Neural progenitor cell (in vitro differentiated cells): ENCODE data around the gene DPM3.

Source experiments
- CTCF ChIP-seq: fragments of 200-600 bp; sonication (generic); IDR thresholded peaks from 2 replicates; pipeline ENCODE4 v1.5.1; 2017; ENCODE audit warnings: antibody characterized with exemption, mild to moderate bottlenecking
- EZH2 ChIP-seq: fragments of 200-600 bp; sonication (generic); IDR thresholded peaks from 2 replicates; pipeline ENCODE4 v1.6.1; 2017; ENCODE audit warnings: antibody characterized with exemption, mild to moderate bottlenecking, moderate library complexity
- EZH2phosphoT487 ChIP-seq: fragments of 200-600 bp; sonication (generic); IDR thresholded peaks from 2 replicates; pipeline ENCODE4 v1.6.1; 2017; ENCODE audit warnings: antibody characterized with exemption

- TF ChIP-seq CTCF (no peak), EZH2 (no peak), EZH2phosphoT487 (no peak)
These were observed 29.9 kb downstream of the DPM3 start for GRCh38 chr1:155110381-155110780.
